Measurements from ENCODE around the gene SLC5A12.

Gene SLC5A12

GRCh38 chr11:26719289-26719973 is 2.4 kb downstream of the SLC5A12 start:
- DNase-seq (ENCODE audit: low spot score) = no peak

DNA sequence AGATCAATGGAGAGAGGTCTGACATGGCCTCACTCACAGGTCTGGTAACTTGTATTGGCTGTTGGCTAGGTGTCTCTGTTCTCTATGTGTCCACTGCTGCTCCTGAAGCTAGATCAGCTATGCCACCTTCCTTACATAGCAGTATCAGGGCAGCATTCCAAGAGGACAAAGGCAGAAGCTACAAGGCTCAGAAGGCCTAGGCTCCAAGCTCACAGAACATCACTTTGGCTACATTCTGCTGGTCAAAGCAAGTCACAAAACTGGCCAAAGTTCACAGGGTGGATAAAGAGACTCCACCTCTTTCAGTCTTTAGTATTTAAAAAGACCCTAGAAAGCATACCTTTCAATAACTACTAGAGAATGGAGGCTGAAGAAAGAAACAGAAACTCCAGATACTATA is 4.1 kb downstream of the SLC5A12 start:
- DNase-seq (ENCODE audit: low spot score) = no peak

DNA sequence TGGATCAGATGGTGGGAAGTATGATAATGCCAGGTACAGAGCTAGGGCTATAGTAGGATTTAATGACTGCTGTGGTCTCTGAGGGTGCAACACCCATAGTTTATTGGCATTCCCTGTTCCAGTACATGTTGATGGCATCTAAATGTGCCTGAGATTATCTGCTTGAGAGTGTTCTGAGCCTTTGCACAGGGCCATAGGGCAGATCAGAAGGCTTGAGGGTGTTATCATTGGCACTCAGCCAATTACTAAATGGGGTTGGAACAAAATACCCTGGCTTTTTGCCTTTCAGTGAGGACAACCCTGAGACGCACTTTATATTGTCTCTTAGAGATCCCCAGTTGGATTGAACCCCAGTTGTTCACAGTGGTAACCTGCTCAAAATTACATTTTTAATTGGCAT is 6.7 kb downstream of the SLC5A12 start:
- no peak for DNase-seq (ENCODE audit: low spot score)

- no peak for DNase-seq (ENCODE audit: low spot score)
Measured at GRCh38 chr11:26712497-26712896, 9.4 kb downstream of the SLC5A12 start.

DNA sequence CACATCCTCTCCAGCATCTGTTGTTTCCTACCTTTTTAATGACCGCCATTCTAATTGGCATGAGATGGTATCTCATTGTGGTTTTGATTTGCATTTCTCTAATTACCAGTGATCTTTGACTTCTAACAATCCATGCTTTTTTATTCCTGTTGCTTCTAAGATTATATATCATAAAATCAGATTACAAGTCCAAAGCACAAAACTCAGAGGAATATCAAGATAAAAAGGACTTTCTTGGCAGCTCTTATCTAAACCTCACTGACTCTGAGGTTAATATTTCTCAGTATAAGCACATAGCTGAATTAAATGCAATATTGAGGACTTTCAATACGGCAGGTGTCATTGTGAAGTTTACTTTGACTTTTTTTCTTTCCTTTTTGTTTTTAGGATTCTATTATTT is 11.4 kb downstream of the SLC5A12 start:
- DNase-seq (ENCODE audit: low spot score) = no peak

DNA sequence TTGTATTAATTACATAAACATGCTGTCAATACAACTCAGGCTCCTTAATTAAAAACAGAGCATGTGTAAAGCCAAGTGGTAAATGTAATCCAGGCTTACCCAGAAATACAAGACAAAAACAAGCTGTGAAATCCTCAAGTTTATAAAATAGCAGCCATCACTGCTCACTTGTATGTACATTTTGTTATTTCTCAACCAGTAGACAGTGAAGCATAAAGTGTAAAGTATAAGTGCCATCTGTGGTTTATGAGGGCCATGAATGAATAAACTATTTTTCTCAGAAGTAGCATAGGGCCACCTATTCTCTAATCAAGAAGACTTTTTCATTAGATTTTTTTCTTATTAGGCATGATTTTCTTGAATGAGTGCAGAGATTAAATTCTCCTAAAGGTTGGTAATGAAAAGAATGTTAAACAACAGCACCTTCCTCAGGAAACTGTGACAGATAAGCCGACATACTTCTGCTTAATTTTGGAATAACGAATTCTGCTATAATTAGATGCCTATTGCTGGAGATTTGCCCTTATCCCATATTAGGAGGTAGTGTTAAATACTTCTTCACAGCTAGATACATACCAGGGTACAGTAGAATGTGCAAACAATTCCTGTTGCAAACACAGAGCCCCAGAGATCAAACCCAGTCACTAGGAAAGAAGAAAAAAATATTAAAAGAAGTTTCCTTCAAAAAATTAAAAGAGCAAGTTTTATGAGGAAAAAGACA is 13.0 kb downstream of the SLC5A12 start:
- no peak for DNase-seq (ENCODE audit: low spot score)

DNA sequence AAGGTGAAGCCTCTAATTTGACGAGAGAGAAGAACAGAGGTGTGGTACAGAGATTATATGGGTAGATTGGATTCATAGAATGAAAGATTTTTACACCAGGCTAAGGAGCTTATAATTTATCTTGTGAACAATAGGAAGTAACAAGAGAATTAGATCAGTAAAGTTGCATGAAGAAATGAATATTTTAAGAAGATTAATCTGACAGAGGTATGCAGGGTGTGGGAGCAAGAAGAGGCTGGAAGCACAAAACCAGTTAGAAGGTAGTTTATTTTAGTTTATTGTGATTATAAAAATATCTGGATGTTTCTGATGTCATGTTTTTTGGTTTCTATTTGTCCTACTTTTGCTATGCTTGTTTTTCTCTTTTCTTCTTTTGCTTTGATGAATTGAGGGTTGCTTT is 15.7 kb downstream of the SLC5A12 start:
- DNase-seq (ENCODE audit: low spot score) = no peak

DNA sequence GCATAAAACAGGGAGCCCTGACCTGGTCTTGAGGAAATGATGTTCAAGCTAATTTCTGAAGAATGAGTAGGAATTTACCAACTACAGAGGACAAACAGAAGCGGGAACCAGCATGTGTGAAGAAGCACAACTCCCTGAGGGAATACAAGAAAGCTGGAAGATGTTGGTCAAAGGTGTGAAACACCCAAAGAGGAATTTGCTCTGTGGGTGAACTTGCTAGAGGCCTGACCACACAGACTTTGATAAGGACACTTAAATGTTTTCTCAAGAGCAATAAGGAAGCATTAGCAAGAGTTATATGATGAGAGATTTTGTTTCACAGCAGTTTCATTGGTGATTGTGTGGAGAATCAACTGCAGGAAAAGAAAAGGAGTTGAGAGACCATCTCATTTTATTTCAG is 17.6 kb downstream of the SLC5A12 start:
- DNase-seq (ENCODE audit: low spot score) = no peak

GRCh38 chr11:26703411-26704191 is 18.3 kb downstream of the SLC5A12 start:
- no peak for DNase-seq (ENCODE audit: low spot score)

DNA sequence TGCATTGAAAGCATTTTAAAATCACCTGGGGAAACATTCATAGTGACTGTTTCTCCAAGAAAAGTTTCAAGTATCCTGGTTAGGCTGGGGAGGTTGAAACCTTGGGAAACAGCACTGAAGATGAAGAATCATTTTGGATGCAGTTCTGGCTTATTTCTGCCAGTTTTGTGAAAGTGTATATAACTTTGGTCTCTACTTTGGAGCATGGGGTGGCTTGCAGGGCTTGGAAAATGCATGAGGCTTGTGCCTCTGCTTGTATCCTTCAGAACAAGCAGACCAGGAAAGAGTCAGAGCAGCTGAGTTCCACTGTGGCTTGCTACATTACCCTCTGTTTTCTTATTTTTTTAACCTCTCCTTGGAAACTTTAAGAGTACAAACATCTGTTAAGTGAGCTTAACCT is 19.5 kb downstream of the SLC5A12 start:
- no peak for DNase-seq (ENCODE audit: low spot score)

- no peak for DNase-seq (ENCODE audit: low spot score)
Measured at GRCh38 chr11:26700574-26701235, 21.2 kb downstream of the SLC5A12 start.

- no peak for DNase-seq (ENCODE audit: low spot score)
Measured at GRCh38 chr11:26698224-26698623, 23.6 kb downstream of the SLC5A12 start.

DNA sequence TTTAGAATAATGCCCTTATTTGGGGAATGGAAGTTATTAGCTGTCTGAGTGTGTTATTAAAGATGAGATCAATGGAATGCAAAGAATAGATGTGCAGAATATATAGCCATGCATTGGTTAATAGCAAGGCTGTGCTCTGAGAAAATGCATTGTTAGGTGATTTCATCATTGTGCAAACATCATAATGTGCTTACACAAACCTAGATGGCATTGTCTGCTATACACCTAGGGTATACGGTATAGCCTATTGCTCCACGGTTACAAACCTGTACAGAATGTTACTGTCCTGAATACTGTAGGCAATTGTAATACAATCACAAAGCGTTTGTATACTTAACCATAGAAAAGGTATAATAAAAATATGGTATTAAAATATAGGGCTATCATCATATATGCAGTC is 25.5 kb downstream of the SLC5A12 start:
- DNase-seq (ENCODE audit: low spot score) = no peak

GRCh38 chr11:26688701-26689100 is 33.2 kb downstream of the SLC5A12 start:
- no peak for DNase-seq (ENCODE audit: low spot score)

- DNase-seq (ENCODE audit: low spot score) = no peak
Measured at GRCh38 chr11:26687351-26687750, 34.5 kb downstream of the SLC5A12 start.

DNA sequence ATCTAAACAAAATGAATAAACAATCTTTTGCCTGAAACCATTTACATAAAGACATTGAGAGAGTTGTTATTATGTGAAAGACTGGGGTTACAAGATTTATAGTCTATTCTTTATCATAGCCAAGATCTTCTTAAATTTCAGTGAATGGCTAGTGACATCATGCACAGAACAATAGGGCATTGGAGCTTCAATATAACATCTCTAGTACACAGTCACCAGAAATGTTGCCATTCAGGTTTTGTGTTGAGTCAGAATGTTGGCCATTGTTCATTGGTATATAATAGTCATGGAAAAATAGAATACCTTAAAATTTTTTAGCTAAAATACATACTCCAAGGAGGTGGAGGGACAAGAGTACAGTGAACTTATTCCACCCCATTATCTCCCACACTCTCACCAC is 44.3 kb downstream of the SLC5A12 start:
- no peak for DNase-seq (ENCODE audit: low spot score)

- no peak for DNase-seq (ENCODE audit: low spot score)
Measured at GRCh38 chr11:26676641-26677040, 45.2 kb downstream of the SLC5A12 start.

DNA sequence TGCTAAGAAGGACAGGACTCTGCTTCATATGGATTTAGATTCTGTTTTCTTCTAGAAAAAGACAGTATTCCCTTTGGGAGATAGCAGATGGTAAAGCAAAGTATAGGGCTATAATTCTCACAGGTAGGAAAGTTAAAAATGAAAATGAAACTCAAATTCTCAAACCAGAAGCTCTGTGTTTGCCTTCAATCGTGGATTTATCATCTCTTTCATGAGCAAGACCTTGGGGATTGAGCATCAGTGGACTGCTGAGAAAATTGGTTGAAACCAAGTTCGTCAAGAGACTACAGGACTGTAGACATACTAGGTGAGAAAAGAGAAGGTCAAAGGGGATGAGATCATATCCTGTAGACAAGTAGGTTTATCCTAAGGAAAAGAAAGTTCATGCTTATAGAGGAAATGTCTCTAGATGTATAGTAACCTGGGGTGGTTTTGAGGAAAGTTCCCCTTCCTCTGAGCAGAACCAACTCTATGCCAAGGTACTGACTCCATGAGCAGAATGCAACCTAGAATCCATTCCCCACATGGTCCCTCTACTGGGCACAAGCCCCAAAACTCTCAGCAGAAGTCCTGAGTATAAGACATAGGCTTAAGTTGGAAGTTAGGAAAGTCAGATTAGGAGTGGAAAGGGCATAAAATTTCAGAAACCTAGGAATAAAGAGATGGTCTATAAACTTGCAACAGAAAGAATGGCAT is 46.5 kb downstream of the SLC5A12 start:
- no peak for DNase-seq (ENCODE audit: low spot score)

DNA sequence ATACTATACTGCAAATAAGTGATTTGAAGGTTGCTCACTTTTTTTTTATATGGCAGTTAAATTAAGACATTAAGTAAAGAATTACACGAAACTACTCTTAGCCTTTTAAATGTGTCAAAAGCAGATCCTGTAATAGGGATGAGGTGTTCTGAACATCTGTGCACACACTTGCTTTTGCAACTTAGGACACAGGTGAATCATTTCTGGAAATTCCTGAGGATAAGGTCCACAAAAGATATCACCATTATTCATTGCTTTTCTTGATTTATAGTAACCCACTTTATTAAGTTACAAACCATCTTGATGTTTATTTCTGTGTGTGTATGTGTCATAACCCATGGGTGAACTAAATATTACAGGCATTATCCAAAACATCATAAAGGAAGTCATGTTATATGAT is 55.9 kb downstream of the SLC5A12 start:
- no peak for DNase-seq (ENCODE audit: low spot score)

GRCh38 chr11:26665036-26665435 is 56.8 kb downstream of the SLC5A12 start:
- DNase-seq (ENCODE audit: low spot score) = no peak

- no peak for DNase-seq (ENCODE audit: low spot score)
Measured at GRCh38 chr11:26662916-26663315, 58.9 kb downstream of the SLC5A12 start.

GRCh38 chr11:26655287-26655686 is 66.6 kb downstream of the SLC5A12 start:
- no peak for DNase-seq (ENCODE audit: low spot score)

Data from germinal center (tissue), 1 donor.